GM12874 (cell line): ENCODE results near the gene TSPYL2.

ENCODE experiments used
- CTCF ChIP-seq: IDR thresholded peaks from 2 replicates; pipeline ENCODE4 v1.5.1; 2011; ENCODE audit warnings: low read depth, mild to moderate bottlenecking, control low read depth, low read length, moderate library complexity; ENCODE audit not compliant: insufficient read depth

TSPYL2 gene

DNA sequence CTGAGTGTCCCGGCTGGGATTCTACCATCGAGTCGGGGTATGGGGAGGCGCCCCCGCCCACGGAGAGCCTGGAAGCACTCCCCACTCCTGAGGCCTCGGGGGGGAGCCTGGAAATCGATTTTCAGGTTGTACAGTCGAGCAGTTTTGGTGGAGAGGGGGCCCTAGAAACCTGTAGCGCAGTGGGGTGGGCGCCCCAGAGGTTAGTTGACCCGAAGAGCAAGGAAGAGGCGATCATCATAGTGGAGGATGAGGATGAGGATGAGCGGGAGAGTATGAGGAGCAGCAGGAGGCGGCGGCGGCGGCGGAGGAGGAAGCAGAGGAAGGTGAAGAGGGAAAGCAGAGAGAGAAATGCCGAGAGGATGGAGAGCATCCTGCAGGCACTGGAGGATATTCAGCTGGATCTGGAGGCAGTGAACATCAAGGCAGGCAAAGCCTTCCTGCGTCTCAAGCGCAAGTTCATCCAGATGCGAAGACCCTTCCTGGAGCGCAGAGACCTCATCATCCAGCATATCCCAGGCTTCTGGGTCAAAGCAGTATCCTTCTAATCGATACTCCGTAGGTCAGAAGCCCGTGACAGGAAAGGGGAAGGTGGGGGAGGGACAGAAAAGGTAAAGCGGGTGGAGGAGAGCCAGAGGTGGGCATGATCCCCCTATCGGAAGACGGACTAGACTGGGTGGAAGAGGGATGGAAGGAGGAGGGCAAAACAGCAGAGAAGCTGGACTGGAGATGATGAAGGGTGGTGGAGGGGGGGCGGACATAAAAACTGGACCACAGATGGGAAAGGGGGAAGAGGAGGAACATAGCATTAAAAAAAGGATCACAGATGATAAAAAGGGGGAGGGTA is 828 bp downstream of the TSPYL2 start:
- no peak for TF ChIP-seq CTCF

- no peak for TF ChIP-seq CTCF
Measured at GRCh38 chrX:53084043-53084570, 1.9 kb downstream of the TSPYL2 start.

DNA sequence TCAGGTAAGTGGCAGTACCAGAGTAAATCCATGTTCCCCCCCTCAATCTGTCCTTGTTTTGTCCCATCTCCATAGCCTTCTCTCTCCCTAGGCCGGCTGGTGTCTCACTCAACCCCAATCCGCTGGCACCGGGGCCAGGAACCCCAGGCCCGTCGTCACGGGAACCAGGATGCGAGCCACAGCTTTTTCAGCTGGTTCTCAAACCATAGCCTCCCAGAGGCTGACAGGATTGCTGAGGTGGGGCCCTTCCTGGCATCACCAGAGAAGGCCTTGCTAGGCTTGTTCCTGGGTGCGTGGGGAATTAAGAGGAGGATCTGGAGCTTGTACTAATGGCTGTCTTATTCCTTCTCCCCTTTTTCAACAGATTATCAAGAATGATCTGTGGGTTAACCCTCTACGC is 2.7 kb downstream of the TSPYL2 start:
- TF ChIP-seq CTCF: no peak

- TF ChIP-seq CTCF: no peak
Measured at GRCh38 chrX:53085661-53086229, 3.6 kb downstream of the TSPYL2 start.

DNA sequence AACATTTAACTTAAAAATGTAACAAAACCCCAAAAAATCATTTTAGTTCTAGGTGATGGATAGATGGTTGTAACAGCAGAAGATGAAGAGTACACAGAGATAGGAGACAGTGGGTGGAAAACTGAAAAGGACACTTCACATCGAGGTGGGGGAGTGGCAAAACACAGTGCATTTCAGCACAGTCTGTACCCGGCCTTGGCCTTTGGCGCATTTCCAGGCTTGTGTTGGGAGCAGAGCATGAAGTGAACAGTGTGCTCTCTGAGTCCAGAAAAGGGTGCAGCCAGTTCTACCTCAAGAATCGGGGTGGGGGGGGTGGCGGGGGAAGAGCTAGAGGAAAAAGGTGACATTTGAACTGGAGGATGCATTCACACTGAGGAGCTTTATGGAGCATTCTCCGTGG is 4.3 kb downstream of the TSPYL2 start:
- no peak for TF ChIP-seq CTCF

DNA sequence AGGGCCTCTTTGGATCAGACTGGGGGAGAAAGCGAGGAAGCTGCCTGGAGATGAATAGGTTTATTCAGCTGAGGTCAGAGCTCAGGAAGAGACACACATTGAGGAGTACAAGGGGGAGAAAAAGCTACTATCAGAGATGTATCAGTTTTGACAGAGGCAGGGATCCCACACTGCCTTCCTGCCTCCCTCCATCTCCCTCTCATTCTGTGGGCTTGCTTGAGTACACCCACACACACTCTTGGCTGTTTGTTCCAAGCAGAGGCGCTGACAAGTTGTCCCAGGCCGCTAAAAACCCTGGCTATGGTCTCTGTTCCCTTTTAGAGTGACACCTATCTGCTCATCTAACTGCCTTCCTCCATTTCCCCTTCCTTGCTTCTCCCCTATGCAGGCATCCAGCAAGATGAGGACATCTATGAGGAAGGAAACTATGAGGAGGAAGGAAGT is 5.2 kb downstream of the TSPYL2 start:
- no peak for TF ChIP-seq CTCF

GRCh38 chrX:53088136-53088974 is 6.2 kb downstream of the TSPYL2 start:
- no peak for TF ChIP-seq CTCF
